Gastrocnemius medialis (tissue), 4 donors: ENCODE results near the gene RCOR3.

ENCODE experiments used
- CTCF ChIP-seq, 5 experiments: fragments of 450-650 bp in 3 of 5; fragments of 200-600 bp in 2 of 5; sonication (generic) in 2 of 5; IDR thresholded peaks in 4 of 5; conservative IDR thresholded peaks in 1 of 5; 1 replicate in 4 of 5; 2 replicates in 1 of 5; pipeline ENCODE4 v1.5.1; 2016 to 2019; ENCODE audit warnings: antibody characterized with exemption in 5 of 5, mild to moderate bottlenecking in 3 of 5, moderate library complexity in 3 of 5
- POLR2A ChIP-seq, 2 donors: fragments of 450-650 bp; IDR thresholded peaks; one replicate each; pipeline ENCODE4 v1.6.1; 2017; ENCODE audit warnings: antibody characterized with exemption in 2 of 2, mild to moderate bottlenecking in 2 of 2, moderate library complexity in 2 of 2

DNA sequence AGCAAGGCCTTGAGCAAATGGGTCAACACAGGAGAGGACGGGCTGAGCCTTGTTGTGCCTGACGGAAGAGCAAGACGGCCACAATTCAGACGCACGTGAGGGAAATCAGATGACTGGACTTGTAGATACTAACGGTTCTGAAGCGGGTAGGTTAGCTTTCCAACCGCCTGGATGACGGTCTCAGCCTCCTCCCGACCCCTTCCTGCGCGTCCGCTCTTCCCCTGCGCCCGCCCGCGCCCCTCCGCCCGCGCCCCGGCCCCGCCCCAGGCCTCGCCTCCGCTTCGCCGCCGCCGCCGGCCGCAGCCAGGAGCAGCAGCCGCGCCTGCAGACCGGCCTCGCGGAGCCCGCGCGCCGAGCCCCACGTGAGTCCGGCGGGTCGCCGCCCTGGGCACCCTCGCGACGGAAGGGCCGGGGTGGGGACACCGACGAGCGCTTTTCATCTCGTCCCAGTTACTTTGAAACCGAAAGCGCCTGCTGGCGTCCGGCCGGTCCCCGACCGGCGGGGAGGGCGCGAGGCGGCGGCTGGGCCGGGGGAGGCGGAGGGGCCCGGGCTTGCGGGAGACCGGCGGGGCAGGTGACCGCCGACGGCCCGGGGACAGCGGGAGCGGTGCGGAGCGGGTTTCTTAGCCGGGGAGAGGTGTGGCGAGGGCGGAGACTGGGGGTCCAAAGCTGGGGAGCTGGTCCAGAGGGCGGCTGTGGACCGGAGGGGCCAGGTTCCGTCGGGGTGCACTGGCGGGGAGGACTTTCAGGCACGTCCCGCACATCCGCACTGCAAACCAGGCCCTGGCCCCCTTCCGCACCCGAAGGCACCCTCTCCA lies 67.6 kb downstream of the RCOR3 start, which contains the start of gene TRAF5:
- TF ChIP-seq POLR2A (IDR thresholded peaks at IDR 0.05) (no peak), CTCF (IDR thresholded peaks at IDR 0.05 in 4 of 5, conservative IDR thresholded peaks at IDR 0.05 in 1 of 5) (no peak)
